ENCODE data around the gene RNF130. TPM values are rescaled to one million over a fixed set of nuclear protein-coding genes. Genes with fewer than 3 reads are reported as not detected.

RNF130 gene
- total and polyA plus RNA-seq, 2 of the 13 experiments (the other 11 are each of a cell fraction or from before 2014, with no cell fraction given), result 28.2 to 28.3 TPM

- TF ChIP-seq PCBP2 (optimal IDR thresholded peaks at IDR 0.05; ENCODE audit: low read depth, low read length, poor library complexity, severe bottlenecking), result no peak
Observed at GRCh38 chr5:179980767-179981166, 90.8 kb downstream of the RNF130 start (continued).

- peaks cover 10 to 34% of the 10 kb centered on the region in 2 experiments; a peak in 4 of 5 replicates for H3K36me3 ChIP-seq (replicated peaks in 1 of 2; ENCODE audit: control insufficient read depth in 1 of 2, insufficient read depth in 2 of 2, low read length in 2 of 2)
- BruUV-seq (replicated peaks), result no TSS peak
- H3K9me3 ChIP-seq (ENCODE audit: low read length), result no peaks in the 10 kb centered on the region
- H2AFZ ChIP-seq (ENCODE audit: low read length), result no peak overlapping the region
- ChIA-PET POLR2A (no interaction called here), CTCF (ENCODE audit: low intra/inter-chr PET ratio, low total read pairs) (no interaction called here)
- no peak overlapping the region for H3K27ac ChIP-seq (ENCODE audit: extremely low read length, insufficient read depth, low read length)
- H3K4me1 ChIP-seq (ENCODE audit: insufficient read depth, low read length), result no peaks in the 10 kb centered on the region
- intact Hi-C loops (cut with micrococcal nuclease; ENCODE audit: unreplicated experiment) (no loop called here), in situ Hi-C loops (cut with HindIII; ENCODE audit: extremely low pct_ligation_motif_present, low pct_unique_long_range_greater_than_20kb) (no loop called here)
- DNase-seq (ENCODE audit: low spot score), result no peak
- no peaks in the 10 kb centered on the region for H4K20me1 ChIP-seq (ENCODE audit: insufficient read depth, low read length)
- H3K4me3 ChIP-seq (replicated peaks in 1 of 3; ENCODE audit: insufficient read depth in 1 of 3, low read depth in 2 of 3, low read length in 3 of 3), result no peak overlapping the region
- H3K27me3 ChIP-seq (ENCODE audit: control insufficient read depth in 1 of 2, insufficient read depth in 2 of 2, low read length in 2 of 2), result no peaks in the 10 kb centered on the region
- H3K79me2 ChIP-seq (ENCODE audit: insufficient read depth, low read length), result no peaks in the 10 kb centered on the region
- no peak for ATAC-seq
- WGBS (ENCODE audit: low lambda C conversion rate), result 92% methylated on average over 4 of the region's 4 CpGs
- no peak overlapping the region for H3K9ac ChIP-seq (ENCODE audit: insufficient read depth, low read depth, low read length)
- H3K4me2 ChIP-seq (ENCODE audit: low read depth, low read length), result no peak overlapping the region
- FAIRE-seq, result no peak
- TF ChIP-seq ZNF773 (CRISPR knock-in tag; IDR thresholded peaks at IDR 0.05; ENCODE audit: borderline replicate concordance), result no peak
Observed at GRCh38 chr5:179978792-179979191, 92.8 kb downstream of the RNF130 start.

GRCh38 chr5:179975713-179976134 is 95.8 kb downstream of the RNF130 start:
- Histone ChIP-seq H3K79me2 (ENCODE audit: insufficient read depth, low read length) (no peaks in the 10 kb centered on the region), H3K4me2 (ENCODE audit: low read depth, low read length) (no peak overlapping the region), H3K4me3 (replicated peaks in 1 of 3; ENCODE audit: insufficient read depth in 1 of 3, low read depth in 2 of 3, low read length in 3 of 3) (no peak overlapping the region), H4K20me1 (ENCODE audit: insufficient read depth, low read length) (no peaks in the 10 kb centered on the region), H3K4me1 (ENCODE audit: insufficient read depth, low read length) (no peaks in the 10 kb centered on the region), H3K27me3 (ENCODE audit: control insufficient read depth in 1 of 2, insufficient read depth in 2 of 2, low read length in 2 of 2) (no peaks in the 10 kb centered on the region), H3K27ac (ENCODE audit: extremely low read length, insufficient read depth, low read length) (no peak overlapping the region), H3K9me3 (ENCODE audit: low read length) (no peaks in the 10 kb centered on the region), H3K36me3 (replicated peaks in 1 of 2; ENCODE audit: control insufficient read depth in 1 of 2, insufficient read depth in 2 of 2, low read length in 2 of 2) (peaks cover 10 to 34% of the 10 kb centered on the region in 2 experiments; a peak in 4 of 5 replicates), H3K9ac (ENCODE audit: insufficient read depth, low read depth, low read length) (no peak overlapping the region), H2AFZ (ENCODE audit: low read length) (no peak overlapping the region)
- intact Hi-C loops (cut with micrococcal nuclease; ENCODE audit: unreplicated experiment) (no loop called here), in situ Hi-C loops (cut with HindIII; ENCODE audit: extremely low pct_ligation_motif_present, low pct_unique_long_range_greater_than_20kb) (no loop called here)
- ChIA-PET POLR2A (interaction anchor here (0.7 kb wide), 1 partner anchor 352 kb away, joined by 3 read pairs; the partner anchor contains the start of gene HNRNPH1), CTCF (ENCODE audit: low intra/inter-chr PET ratio, low total read pairs) (no interaction called here)
- no peak for ATAC-seq
- BruUV-seq (replicated peaks), result no TSS peak
- no peak for FAIRE-seq
- WGBS (ENCODE audit: low lambda C conversion rate), result 98% methylated on average over 13 of the region's 13 CpGs
- DNase-seq (ENCODE audit: low spot score), result no peak
- TF ChIP-seq EP300 (IDR thresholded peaks at IDR 0.05; ENCODE audit: low read depth in 2 of 2, low read length in 2 of 2) (no peak), EP300 (CRISPR knock-in tag; IDR thresholded peaks at IDR 0.05; ENCODE audit: borderline replicate concordance) (no peak), POLR2G (IDR thresholded peaks at IDR 0.05; ENCODE audit: low read depth, low read length) (no peak), ZNF367 (CRISPR knock-in tag; IDR thresholded peaks at IDR 0.05; ENCODE audit: borderline replicate concordance) (no peak), ZSCAN5A (CRISPR knock-in tag; IDR thresholded peaks at IDR 0.05; ENCODE audit: borderline replicate concordance) (no peak), ZKSCAN5 (CRISPR knock-in tag; IDR thresholded peaks at IDR 0.05) (no peak), RARA (CRISPR knock-in tag; IDR thresholded peaks at IDR 0.05) (no peak), CCDC6 (CRISPR knock-in tag; IDR thresholded peaks at IDR 0.05) (no peak), NR3C1 (CRISPR knock-in tag; IDR thresholded peaks at IDR 0.05) (no peak), ZNF639 (CRISPR knock-in tag; conservative IDR thresholded peaks at IDR 0.05) (no peak), ISX (CRISPR knock-in tag; conservative IDR thresholded peaks at IDR 0.05) (no peak), ZNF589 (CRISPR knock-in tag; conservative IDR thresholded peaks at IDR 0.05) (no peak), HOXD1 (CRISPR knock-in tag; IDR thresholded peaks at IDR 0.05) (no peak), ZKSCAN1 (IDR thresholded peaks at IDR 0.05; ENCODE audit: low read length) (no peak), ZNF333 (CRISPR knock-in tag; IDR thresholded peaks at IDR 0.05; ENCODE audit: borderline replicate concordance) (no peak)
